IPS DF 6.9 (cell line): ENCODE results near the gene ADAMTS17.

ENCODE experiments used
- DNase-seq: peaks from one replicate; pipeline ENCODE4 v3.0.0-alpha.2; 2013; ENCODE audit warnings: low read depth, low spot score
- H3K27ac ChIP-seq: one replicate; pipeline ENCODE4 v1.5.1; 2013; ENCODE audit warnings: low read length, control low read depth
- H3K27me3 ChIP-seq: 2 replicates; pipeline ENCODE4 v1.6.1; 2013; ENCODE audit warnings: mild to moderate bottlenecking, low read length; ENCODE audit not compliant: control insufficient read depth, insufficient read depth
- H3K36me3 ChIP-seq: 2 replicates; pipeline ENCODE4 v1.6.1; 2013; ENCODE audit warnings: low read length; ENCODE audit not compliant: control insufficient read depth, insufficient read depth
- H3K4me1 ChIP-seq: 2 replicates; pipeline ENCODE4 v1.6.1; 2013; ENCODE audit warnings: low read length; ENCODE audit not compliant: control insufficient read depth, insufficient read depth
- H3K4me3 ChIP-seq: 2 replicates; pipeline ENCODE4 v1.5.1; 2013; ENCODE audit warnings: mild to moderate bottlenecking, low read length
- H3K9me3 ChIP-seq: 2 replicates; pipeline ENCODE4 v1.6.1; 2013; ENCODE audit warnings: low read length, inconsistent platforms; ENCODE audit not compliant: control insufficient read depth, insufficient read depth
- WGBS: extraction: QIAGEN DNeasy Blood & Tissue Kit; methylation state at CpG from one replicate; pipeline ENCODE4 v1.1.7; 2013; ENCODE audit warnings: mixed read lengths, missing lambda C conversion rate; ENCODE audit not compliant: insufficient read length, insufficient coverage; 5-methylcytosine and 5-hydroxymethylcytosine counted together

ADAMTS17 gene

GRCh38 chr15:100115066-100115710, 226.6 kb downstream of the ADAMTS17 start:
- no peak overlapping the region for H3K4me3 ChIP-seq
- no peak for DNase-seq
- peaks cover 1% of the 10 kb centered on the region; the same call in 1 of the 2 replicates for H3K4me1 ChIP-seq
- H3K36me3 ChIP-seq = no peaks in the 10 kb centered on the region
- no peak overlapping the region for H3K27ac ChIP-seq
- no peaks in the 10 kb centered on the region for H3K27me3 ChIP-seq
- no peaks in the 10 kb centered on the region for H3K9me3 ChIP-seq
- WGBS = no CpG with 5 or more reads among the region's 19 CpGs

- no peaks in the 10 kb centered on the region for H3K27me3 ChIP-seq
- H3K36me3 ChIP-seq = no peaks in the 10 kb centered on the region
- DNase-seq = no peak
- H3K4me3 ChIP-seq = no peak overlapping the region
- H3K4me1 ChIP-seq = peaks cover 1% of the 10 kb centered on the region; the same call in 1 of the 2 replicates
- H3K27ac ChIP-seq = no peak overlapping the region
- no CpG with 5 or more reads among the region's 9 CpGs for WGBS
- H3K9me3 ChIP-seq = no peaks in the 10 kb centered on the region
These were observed 227.2 kb downstream of the ADAMTS17 start for GRCh38 chr15:100114571-100114970.

DNA sequence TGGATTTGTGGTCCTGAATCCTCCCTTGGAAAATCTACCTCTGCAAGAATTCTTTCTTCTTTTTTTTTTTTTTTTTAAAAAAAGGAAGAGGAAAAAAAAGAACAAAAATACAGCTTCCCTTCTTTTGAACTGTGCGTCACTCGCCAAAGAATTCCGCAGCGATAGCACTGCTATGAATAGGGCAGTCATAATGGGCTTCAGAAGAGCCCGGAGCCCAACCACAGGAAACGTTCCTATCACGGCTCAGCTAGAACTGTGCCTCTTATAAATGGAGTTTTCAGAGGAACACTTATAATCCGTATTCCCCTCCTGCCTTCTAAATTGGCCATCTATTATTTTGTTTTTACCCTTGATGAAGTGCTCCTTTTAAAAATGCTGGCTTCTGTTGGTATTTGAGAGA, 227.7 kb downstream of the ADAMTS17 start:
- H3K9me3 ChIP-seq = no peaks in the 10 kb centered on the region
- peaks cover 1% of the 10 kb centered on the region; the same call in 1 of the 2 replicates for H3K4me1 ChIP-seq
- H3K27me3 ChIP-seq = no peaks in the 10 kb centered on the region
- no peak overlapping the region for H3K4me3 ChIP-seq
- DNase-seq = no peak
- H3K36me3 ChIP-seq = no peaks in the 10 kb centered on the region
- no peak overlapping the region for H3K27ac ChIP-seq
- no CpG with 5 or more reads among the region's 8 CpGs for WGBS

DNA sequence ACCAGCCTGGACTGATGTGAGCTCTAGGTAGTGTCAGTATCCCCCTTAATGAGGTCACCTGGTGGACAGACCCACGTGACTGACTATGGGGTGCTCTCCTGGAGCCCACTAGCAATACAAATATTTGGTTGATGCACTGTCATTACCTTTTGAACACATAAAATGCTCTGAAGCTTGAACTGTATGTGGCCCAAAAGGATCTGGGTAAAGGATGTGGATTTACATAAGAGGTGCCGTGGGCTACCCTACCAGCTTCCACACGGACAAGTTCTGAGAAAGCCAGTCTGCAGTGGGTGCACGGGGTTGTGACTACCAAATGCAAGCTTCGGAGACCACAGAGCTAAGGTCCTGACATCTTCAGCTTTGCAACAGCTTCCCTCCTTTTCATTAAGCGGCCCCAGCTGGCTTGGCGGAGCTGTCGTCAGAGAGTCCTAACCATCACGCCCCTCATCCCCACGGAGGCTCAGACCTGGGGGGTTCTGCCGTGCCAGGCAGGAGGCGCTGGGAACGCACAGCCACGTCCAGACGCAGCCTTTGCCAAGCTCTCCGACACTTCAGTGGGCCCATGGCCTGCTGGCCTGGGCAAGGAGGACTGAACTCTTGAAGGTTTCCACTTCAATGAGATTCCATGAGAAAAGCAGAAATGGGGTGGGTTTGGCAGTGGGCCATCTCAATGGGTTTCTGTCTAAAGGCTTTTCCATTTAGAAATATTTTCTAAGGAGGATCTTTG, 228.3 kb downstream of the ADAMTS17 start:
- Histone ChIP-seq H3K4me3 (no peak overlapping the region), H3K27me3 (no peaks in the 10 kb centered on the region), H3K9me3 (no peaks in the 10 kb centered on the region), H3K4me1 (peaks cover 1% of the 10 kb centered on the region; the same call in 1 of the 2 replicates), H3K36me3 (no peaks in the 10 kb centered on the region), H3K27ac (no peak overlapping the region)
- no CpG with 5 or more reads among the region's 16 CpGs for WGBS
- DNase-seq = no peak

- no CpG with 5 or more reads among the region's 14 CpGs for WGBS
These were observed 229.0 kb downstream of the ADAMTS17 start for GRCh38 chr15:100112636-100113305.

DNA sequence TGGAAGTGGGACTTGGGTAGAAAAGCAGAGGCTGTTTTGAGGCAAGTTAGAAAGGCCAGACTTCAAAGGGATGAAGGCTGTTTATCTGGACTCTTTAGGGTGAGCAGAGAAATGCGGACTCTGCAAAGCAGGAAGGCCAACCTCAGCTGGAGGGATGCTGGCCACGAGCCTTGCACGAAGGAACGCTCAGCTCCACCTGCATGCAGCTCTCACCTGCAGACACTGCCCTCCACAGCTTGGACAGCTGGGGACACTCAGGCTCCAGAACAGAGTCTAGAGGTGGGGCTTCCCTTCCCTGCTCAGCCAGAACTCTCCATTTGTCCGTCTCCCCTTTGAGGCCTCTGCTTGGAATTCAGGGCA, 229.7 kb downstream of the ADAMTS17 start:
- no peaks in the 10 kb centered on the region for H3K27me3 ChIP-seq
- peaks cover 1% of the 10 kb centered on the region; the same call in 1 of the 2 replicates for H3K4me1 ChIP-seq
- H3K9me3 ChIP-seq = no peaks in the 10 kb centered on the region
- no peak for DNase-seq
- H3K27ac ChIP-seq = no peak overlapping the region
- WGBS = no CpG with 5 or more reads among the region's 5 CpGs
- H3K36me3 ChIP-seq = no peaks in the 10 kb centered on the region
- no peak overlapping the region for H3K4me3 ChIP-seq

More at GRCh38 chr15:100112636-100113305, 229.0 kb downstream of the ADAMTS17 start:
- no peak overlapping the region for H3K27ac ChIP-seq
- no peaks in the 10 kb centered on the region for H3K27me3 ChIP-seq
- H3K4me3 ChIP-seq = no peak overlapping the region
- H3K4me1 ChIP-seq = peaks cover 1% of the 10 kb centered on the region; the same call in 1 of the 2 replicates
- no peaks in the 10 kb centered on the region for H3K36me3 ChIP-seq
- H3K9me3 ChIP-seq = no peaks in the 10 kb centered on the region
- DNase-seq = no peak

GRCh38 chr15:100111125-100112060, 230.4 kb downstream of the ADAMTS17 start:
- H3K9me3 ChIP-seq = no peaks in the 10 kb centered on the region
- no peak overlapping the region for H3K27ac ChIP-seq
- peaks cover 1% of the 10 kb centered on the region; the same call in 1 of the 2 replicates for H3K4me1 ChIP-seq
- no peak overlapping the region for H3K4me3 ChIP-seq
- no CpG with 5 or more reads among the region's 15 CpGs for WGBS
- no peaks in the 10 kb centered on the region for H3K36me3 ChIP-seq
- no peak for DNase-seq
- H3K27me3 ChIP-seq = no peaks in the 10 kb centered on the region

- no peak overlapping the region for H3K4me3 ChIP-seq
- H3K27ac ChIP-seq = no peak overlapping the region
- no peak for DNase-seq
- peaks cover 1% of the 10 kb centered on the region; the same call in 1 of the 2 replicates for H3K4me1 ChIP-seq
- no peaks in the 10 kb centered on the region for H3K27me3 ChIP-seq
- WGBS = no CpG with 5 or more reads among the region's 14 CpGs
- H3K36me3 ChIP-seq = no peaks in the 10 kb centered on the region
- no peaks in the 10 kb centered on the region for H3K9me3 ChIP-seq
These were observed 232.2 kb downstream of the ADAMTS17 start for GRCh38 chr15:100109486-100110035.

- H3K4me1 ChIP-seq = peaks cover 1% of the 10 kb centered on the region; the same call in 1 of the 2 replicates
- no CpG with 5 or more reads among the region's 15 CpGs for WGBS
- no peak for DNase-seq
- H3K9me3 ChIP-seq = no peaks in the 10 kb centered on the region
- H3K4me3 ChIP-seq = no peak overlapping the region
- H3K36me3 ChIP-seq = no peaks in the 10 kb centered on the region
- no peak overlapping the region for H3K27ac ChIP-seq
- no peaks in the 10 kb centered on the region for H3K27me3 ChIP-seq
These were observed 232.9 kb downstream of the ADAMTS17 start for GRCh38 chr15:100108846-100109245.
